WTC11 (cell line): ENCODE results near the gene PSMD4. TPM values are rescaled to one million over a fixed set of nuclear protein-coding genes. Genes with fewer than 3 reads are reported as not detected.

Experiments
- ATAC-seq: fragments of 200-7000 bp; cut with Tn5 transposase; 2 replicates; pipeline ENCODE4 v1.10.0; 2021; ENCODE audit warnings: mild to moderate bottlenecking, moderate library complexity
- CTCF ChIA-PET: fragments of 300-600 bp; sonication (Branson Sonifier 250); formaldehyde crosslinking; loops from one replicate; lab custom pipeline; 2021; ENCODE audit warnings: antibody characterized with exemption; lab: Charles Lee
- POLR2A ChIA-PET: fragments of 350-600 bp; sonication (Branson Sonifier 250); formaldehyde crosslinking; loops from one replicate; lab custom pipeline; 2021; ENCODE audit warnings: antibody characterized with exemption; lab: Charles Lee
- DNase-seq: peaks from one replicate; pipeline ENCODE4 v3.0.0; 2021; ENCODE audit warnings: low spot score
- H3K27ac Mint-ChIP-seq: 2 replicates; pipeline ENCODE4 v1.8.0; 2021; ENCODE audit warnings: mixed read lengths
- H3K27me3 Mint-ChIP-seq: 2 replicates; pipeline ENCODE4 v1.8.0; 2021; ENCODE audit warnings: low read depth, mild to moderate bottlenecking, moderate library complexity, mixed read lengths
- H3K36me3 Mint-ChIP-seq: 2 replicates; pipeline ENCODE4 v1.8.0; 2021; ENCODE audit warnings: mixed read lengths
- H3K4me1 Mint-ChIP-seq: 2 replicates; pipeline ENCODE4 v1.8.0; 2022; ENCODE audit warnings: mixed read lengths
- H3K4me3 Mint-ChIP-seq: 2 replicates; pipeline ENCODE4 v1.8.0; 2021; ENCODE audit warnings: mild to moderate bottlenecking, moderate library complexity, mixed read lengths
- H3K9me3 Mint-ChIP-seq: 2 replicates; pipeline ENCODE4 v1.8.0; 2021; ENCODE audit warnings: mixed read lengths
- AFF4 ChIP-seq: sonication (generic); formaldehyde crosslinking; IDR thresholded peaks from 2 replicates; pipeline ENCODE4 v1.8.1; 2023; ENCODE audit warnings: mild to moderate bottlenecking, missing genetic modification reagents, borderline replicate concordance
- ARID4B ChIP-seq: sonication (generic); formaldehyde crosslinking; IDR thresholded peaks from 2 replicates; pipeline ENCODE4 v1.8.0; 2023; ENCODE audit warnings: missing genetic modification reagents, mild to moderate bottlenecking, borderline replicate concordance
- ATF2 ChIP-seq: sonication (generic); formaldehyde crosslinking; IDR thresholded peaks from 2 replicates; pipeline ENCODE4 v1.8.1; 2022; ENCODE audit warnings: low read depth, missing genetic modification reagents, borderline replicate concordance
- ELF4 ChIP-seq: sonication (generic); formaldehyde crosslinking; IDR thresholded peaks from 2 replicates; pipeline ENCODE4 v1.8.1; 2022; ENCODE audit warnings: low read depth, mild to moderate bottlenecking, moderate library complexity, missing genetic modification reagents
- ESRRA ChIP-seq: sonication (generic); formaldehyde crosslinking; IDR thresholded peaks from 2 replicates; pipeline ENCODE4 v1.8.1; 2022; ENCODE audit warnings: mild to moderate bottlenecking, missing genetic modification reagents, borderline replicate concordance
- FOXK1 ChIP-seq: sonication (generic); formaldehyde crosslinking; IDR thresholded peaks from 2 replicates; pipeline ENCODE4 v1.8.0; 2022; ENCODE audit warnings: mild to moderate bottlenecking, moderate library complexity, missing genetic modification reagents
- GABPB1 ChIP-seq: sonication (generic); formaldehyde crosslinking; IDR thresholded peaks from 2 replicates; pipeline ENCODE4 v1.8.1; 2023; ENCODE audit warnings: mild to moderate bottlenecking, missing genetic modification reagents
- GRHL2 ChIP-seq: fragments of 250-450 bp; sonication (Bioruptor Pico); IDR thresholded peaks from 2 replicates; pipeline ENCODE4 v1.8.0; 2022; ENCODE audit warnings: mild to moderate bottlenecking, moderate library complexity; ENCODE audit not compliant: insufficient replicate concordance, severe bottlenecking
- NFE2L1 ChIP-seq: sonication (generic); formaldehyde crosslinking; IDR thresholded peaks from 2 replicates; pipeline ENCODE4 v1.8.1; 2023; ENCODE audit warnings: missing genetic modification reagents
- NR3C1 ChIP-seq: sonication (generic); formaldehyde crosslinking; conservative IDR thresholded peaks from 2 replicates; pipeline ENCODE4 v1.8.1; 2023; ENCODE audit warnings: low read depth, mild to moderate bottlenecking, missing genetic modification reagents
- SOX15 ChIP-seq: fragments of 250-450 bp; sonication (Bioruptor Pico); IDR thresholded peaks from 2 replicates; pipeline ENCODE4 v1.9.0; 2021; ENCODE audit warnings: mild to moderate bottlenecking
- ZBTB21 ChIP-seq: sonication (generic); formaldehyde crosslinking; IDR thresholded peaks from 2 replicates; pipeline ENCODE4 v1.8.1; 2023; ENCODE audit warnings: mild to moderate bottlenecking, missing genetic modification reagents, borderline replicate concordance
- ZNF425 ChIP-seq: fragments of 250-450 bp; sonication (Bioruptor Pico); conservative IDR thresholded peaks from 2 replicates; pipeline ENCODE4 v1.9.0; 2021; ENCODE audit warnings: mild to moderate bottlenecking
- total RNA-seq: library from RNA; stranded (reverse); gene quantifications from 3 replicates; pipeline ENCODE4 v1.2.3, GENCODE V29; 2021
- TF ChIP-seq, protein P1 (sequence below): fragments of 250-450 bp; sonication (Bioruptor Pico); IDR thresholded peaks from 2 replicates; pipeline ENCODE4 v1.9.0; 2021; ENCODE audit warnings: mild to moderate bottlenecking, borderline replicate concordance

Gene PSMD4
- total RNA-seq, 1 experiment from 2014 or later = 202 TPM

GRCh38 chr1:151309811-151310323, 55.3 kb downstream of the PSMD4 start (continued):
- TF ChIP-seq ARID4B (CRISPR knock-in tag) = no peak
- TF ChIP-seq, protein P1, sequence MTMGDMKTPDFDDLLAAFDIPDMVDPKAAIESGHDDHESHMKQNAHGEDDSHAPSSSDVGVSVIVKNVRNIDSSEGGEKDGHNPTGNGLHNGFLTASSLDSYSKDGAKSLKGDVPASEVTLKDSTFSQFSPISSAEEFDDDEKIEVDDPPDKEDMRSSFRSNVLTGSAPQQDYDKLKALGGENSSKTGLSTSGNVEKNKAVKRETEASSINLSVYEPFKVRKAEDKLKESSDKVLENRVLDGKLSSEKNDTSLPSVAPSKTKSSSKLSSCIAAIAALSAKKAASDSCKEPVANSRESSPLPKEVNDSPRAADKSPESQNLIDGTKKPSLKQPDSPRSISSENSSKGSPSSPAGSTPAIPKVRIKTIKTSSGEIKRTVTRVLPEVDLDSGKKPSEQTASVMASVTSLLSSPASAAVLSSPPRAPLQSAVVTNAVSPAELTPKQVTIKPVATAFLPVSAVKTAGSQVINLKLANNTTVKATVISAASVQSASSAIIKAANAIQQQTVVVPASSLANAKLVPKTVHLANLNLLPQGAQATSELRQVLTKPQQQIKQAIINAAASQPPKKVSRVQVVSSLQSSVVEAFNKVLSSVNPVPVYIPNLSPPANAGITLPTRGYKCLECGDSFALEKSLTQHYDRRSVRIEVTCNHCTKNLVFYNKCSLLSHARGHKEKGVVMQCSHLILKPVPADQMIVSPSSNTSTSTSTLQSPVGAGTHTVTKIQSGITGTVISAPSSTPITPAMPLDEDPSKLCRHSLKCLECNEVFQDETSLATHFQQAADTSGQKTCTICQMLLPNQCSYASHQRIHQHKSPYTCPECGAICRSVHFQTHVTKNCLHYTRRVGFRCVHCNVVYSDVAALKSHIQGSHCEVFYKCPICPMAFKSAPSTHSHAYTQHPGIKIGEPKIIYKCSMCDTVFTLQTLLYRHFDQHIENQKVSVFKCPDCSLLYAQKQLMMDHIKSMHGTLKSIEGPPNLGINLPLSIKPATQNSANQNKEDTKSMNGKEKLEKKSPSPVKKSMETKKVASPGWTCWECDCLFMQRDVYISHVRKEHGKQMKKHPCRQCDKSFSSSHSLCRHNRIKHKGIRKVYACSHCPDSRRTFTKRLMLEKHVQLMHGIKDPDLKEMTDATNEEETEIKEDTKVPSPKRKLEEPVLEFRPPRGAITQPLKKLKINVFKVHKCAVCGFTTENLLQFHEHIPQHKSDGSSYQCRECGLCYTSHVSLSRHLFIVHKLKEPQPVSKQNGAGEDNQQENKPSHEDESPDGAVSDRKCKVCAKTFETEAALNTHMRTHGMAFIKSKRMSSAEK = no peak
- no peak for TF ChIP-seq ELF4 (CRISPR knock-in tag)

DNA sequence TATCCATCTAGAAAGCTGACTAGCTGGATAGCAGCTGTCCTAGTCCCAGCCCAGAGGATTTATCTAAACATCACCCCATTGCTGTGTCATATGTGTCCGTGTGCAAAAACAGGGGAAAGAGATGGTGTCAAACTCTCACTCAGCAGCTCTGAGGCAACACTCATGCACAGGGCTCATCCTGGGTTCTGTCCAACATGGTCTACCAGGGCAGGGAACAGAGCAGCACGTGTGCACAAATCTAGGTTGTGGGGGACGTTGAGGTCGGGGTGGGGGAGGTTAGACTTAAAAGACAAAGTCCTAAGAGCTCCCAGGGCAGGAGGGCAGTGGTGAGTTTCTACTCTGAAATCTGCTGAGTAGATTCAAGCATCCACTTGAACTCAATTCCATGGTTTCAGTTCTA, 56.5 kb downstream of the PSMD4 start:
- ChIA-PET CTCF (interaction anchor here (1.0 to 4.6 kb wide), 5 partner anchors 10 to 29 kb away, joined by 3 to 73 read pairs (median 8); no protein-coding TSS in a partner anchor), POLR2A (no interaction called here)
- ATAC-seq (no peak), DNase-seq (no peak)
- Mint-ChIP-seq H3K27me3 (no peaks in the 10 kb centered on the region), H3K36me3 (peaks cover 28% of the 10 kb centered on the region), H3K4me3 (no peak overlapping the region), H3K4me1 (peaks cover 18% of the 10 kb centered on the region), H3K9me3 (no peaks in the 10 kb centered on the region), H3K27ac (no peak overlapping the region)
- TF ChIP-seq FOXK1 (CRISPR knock-in tag) (no peak), ESRRA (CRISPR knock-in tag) (no peak), ZBTB21 (CRISPR knock-in tag) (no peak), AFF4 (CRISPR knock-in tag) (no peak), ZNF425 (CRISPR knock-in tag) (no peak), GRHL2 (CRISPR knock-in tag) (no peak), NR3C1 (no peak), ARID4B (CRISPR knock-in tag) (no peak), SOX15 (CRISPR knock-in tag) (no peak), ATF2 (CRISPR knock-in tag) (no peak), GABPB1 (CRISPR knock-in tag) (no peak), NFE2L1 (no peak)
